Esophagus muscularis mucosa (tissue), 4 donors: Measurements from ENCODE around the gene MRPL55. TPM values are rescaled to one million over a fixed set of nuclear protein-coding genes. Genes with fewer than 3 reads are reported as not detected.

ENCODE experiments used
- DNase-seq: peaks from one replicate; pipeline ENCODE4 v3.0.0-alpha.2; 2017; ENCODE audit errors: extremely low spot score
- H3K27ac ChIP-seq, 4 donors: fragments of 200-600 bp; sonication (generic); replicated peaks in 1 of 4; 1 replicate in 3 of 4; 2 replicates in 1 of 4; pipeline ENCODE4 v1.5.1; 2016 to 2019; ENCODE audit warnings: mild to moderate bottlenecking in 1 of 4
- H3K27me3 ChIP-seq, 4 donors: fragments of 200-600 bp; sonication (generic); one replicate each; pipeline versions ENCODE4 v1.5.1 to v1.6.0; 2016 to 2019
- H3K36me3 ChIP-seq, 4 donors: fragments of 200-600 bp; sonication (generic); one replicate each; pipeline ENCODE4 v1.5.1; 2016 to 2019
- H3K4me1 ChIP-seq, 4 donors: fragments of 200-600 bp; sonication (generic); one replicate each; pipeline ENCODE4 v1.5.1; 2016 to 2019
- H3K4me3 ChIP-seq, 4 donors: fragments of 200-600 bp; sonication (generic); 1 replicate in 2 of 4; 2 replicates in 2 of 4; pipeline ENCODE4 v1.5.1; 2016 to 2019; ENCODE audit warnings: mild to moderate bottlenecking in 4 of 4, moderate library complexity in 1 of 4
- H3K9me3 ChIP-seq, 4 donors: fragments of 200-600 bp; sonication (generic); 1 replicate in 3 of 4; 2 replicates in 1 of 4; pipeline ENCODE4 v1.5.1; 2016 to 2019
- CTCF ChIP-seq, 3 experiments: fragments of 200-600 bp in 2 of 3; fragments of 450-650 bp in 1 of 3; sonication (generic) in 2 of 3; IDR thresholded peaks; one replicate each; pipeline ENCODE4 v1.5.1; 2017 to 2019; ENCODE audit warnings: antibody characterized with exemption in 3 of 3, mild to moderate bottlenecking in 2 of 3, moderate library complexity in 1 of 3
- EP300 ChIP-seq: sonication (generic); formaldehyde crosslinking; IDR thresholded peaks from one replicate; pipeline ENCODE4 v1.6.1; 2017; ENCODE audit warnings: antibody characterized with exemption
- POLR2A ChIP-seq: fragments of 450-650 bp; IDR thresholded peaks from one replicate; pipeline ENCODE4 v1.6.1; 2017; ENCODE audit warnings: antibody characterized with exemption, moderate library complexity, mild to moderate bottlenecking, low read depth
- POLR2AphosphoS5 ChIP-seq, 2 donors: sonication (generic); formaldehyde crosslinking; IDR thresholded peaks; one replicate each; pipeline ENCODE4 v1.6.1; 2017; ENCODE audit warnings: antibody characterized with exemption in 2 of 2
- WGBS: methylation state at CpG from one replicate; pipeline ENCODE4 v1.1.5; 2018; 5-methylcytosine and 5-hydroxymethylcytosine counted together
- intact Hi-C: fragments of 100-400 bp; cut with DNase I; formaldehyde crosslinking; loops from one replicate; pipeline ENCODE4 v1.15.1; 2023
- total RNA-seq, 4 donors: library from RNA; depleted of rRNA; stranded (reverse); fragments of >200 nt; gene quantifications; one replicate each; pipeline versions ENCODE4 v1.1.0 to v1.2.1, GENCODE V29; 2016

The MRPL55 gene
- total RNA-seq, 4 donors from 2014 or later: 52.3 to 64.9 (median 60.1) TPM

DNA sequence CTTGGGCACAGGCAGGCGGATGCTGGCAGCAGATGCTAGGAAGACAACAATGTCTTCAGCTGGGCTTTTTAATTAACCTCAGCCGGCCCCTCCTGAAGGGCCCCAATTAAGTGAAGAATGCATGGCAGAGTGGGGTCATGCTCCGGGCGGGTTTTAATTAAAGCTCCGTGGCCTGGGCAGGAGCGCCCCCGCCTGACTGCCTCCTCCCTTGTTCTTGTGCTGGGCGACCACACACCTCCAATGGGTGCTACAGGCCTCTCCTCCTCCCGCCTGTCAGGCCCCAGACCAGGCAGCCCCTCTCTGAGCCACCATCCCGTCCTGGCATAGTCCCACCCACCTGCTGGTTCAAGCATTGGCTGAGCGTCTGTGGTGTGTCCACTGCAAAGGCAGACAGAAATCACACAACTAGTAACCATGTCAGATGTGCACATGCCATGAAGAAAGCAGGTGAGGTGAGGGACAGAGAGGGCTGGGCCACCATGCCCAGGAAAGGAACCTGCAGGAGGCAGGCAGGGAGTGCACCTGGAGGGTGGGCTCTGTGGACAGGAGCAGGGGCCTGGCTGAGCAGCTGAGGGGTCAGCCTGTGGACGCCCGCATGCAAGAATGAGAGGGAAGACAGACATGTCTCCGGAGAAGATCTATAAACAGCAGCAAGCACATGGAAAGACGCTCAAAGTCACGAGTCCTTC lies 35.1 kb downstream of the MRPL55 start:
- H3K36me3 ChIP-seq: no peaks in the 10 kb centered on the region
- peaks cover 0 to 41% (median 0%) of the 10 kb centered on the region in 4 donors for H3K27me3 ChIP-seq
- H3K4me1 ChIP-seq: no peaks in the 10 kb centered on the region
- no peak overlapping the region for H3K4me3 ChIP-seq
- DNase-seq: no peak
- intact Hi-C loops: loop anchor here (10.0 kb wide), 1 partner anchor 509 kb away; the partner anchor contains the start of gene ZNF678
- H3K27ac ChIP-seq: no peak overlapping the region
- WGBS: 43% methylated on average over 15 of the region's 16 CpGs
- H3K9me3 ChIP-seq: no peaks in the 10 kb centered on the region
- no peak for TF ChIP-seq CTCF (IDR thresholded peaks at IDR 0.05)
- TF ChIP-seq POLR2AphosphoS5 (IDR thresholded peaks at IDR 0.05): no peak
- TF ChIP-seq POLR2A: no peak
- TF ChIP-seq EP300: no peak

GRCh38 chr1:228073061-228073856 lies 35.8 kb downstream of the MRPL55 start:
- Histone ChIP-seq H3K9me3 (no peaks in the 10 kb centered on the region), H3K4me1 (no peaks in the 10 kb centered on the region), H3K36me3 (no peaks in the 10 kb centered on the region), H3K27me3 (peaks cover 0 to 49% (median 0%) of the 10 kb centered on the region in 4 donors), H3K4me3 (no peak overlapping the region), H3K27ac (no peak overlapping the region)
- TF ChIP-seq CTCF (IDR thresholded peaks at IDR 0.05) (no peak), POLR2A (no peak), POLR2AphosphoS5 (IDR thresholded peaks at IDR 0.05) (no peak), EP300 (no peak)
- no peak for DNase-seq
- 70% methylated on average over 12 of the region's 23 CpGs for WGBS
- intact Hi-C loops: loop anchor here (10.0 kb wide), 1 partner anchor 508 kb away; the partner anchor contains the start of gene ZNF678

GRCh38 chr1:228072658-228073043 lies 36.4 kb downstream of the MRPL55 start:
- WGBS: no CpG with 5 or more reads among the region's 5 CpGs
- intact Hi-C loops: loop anchor here (10.0 kb wide), 1 partner anchor 508 kb away; the partner anchor contains the start of gene ZNF678
- H3K27ac ChIP-seq: no peak overlapping the region
- H3K4me1 ChIP-seq: no peaks in the 10 kb centered on the region
- no peak for TF ChIP-seq POLR2A
- no peak for TF ChIP-seq CTCF (IDR thresholded peaks at IDR 0.05)
- TF ChIP-seq POLR2AphosphoS5 (IDR thresholded peaks at IDR 0.05): no peak
- TF ChIP-seq EP300: no peak
- peaks cover 0 to 55% (median 0%) of the 10 kb centered on the region in 4 donors for H3K27me3 ChIP-seq
- H3K9me3 ChIP-seq: no peaks in the 10 kb centered on the region
- H3K4me3 ChIP-seq: no peak overlapping the region
- no peak for DNase-seq
- no peaks in the 10 kb centered on the region for H3K36me3 ChIP-seq

DNA sequence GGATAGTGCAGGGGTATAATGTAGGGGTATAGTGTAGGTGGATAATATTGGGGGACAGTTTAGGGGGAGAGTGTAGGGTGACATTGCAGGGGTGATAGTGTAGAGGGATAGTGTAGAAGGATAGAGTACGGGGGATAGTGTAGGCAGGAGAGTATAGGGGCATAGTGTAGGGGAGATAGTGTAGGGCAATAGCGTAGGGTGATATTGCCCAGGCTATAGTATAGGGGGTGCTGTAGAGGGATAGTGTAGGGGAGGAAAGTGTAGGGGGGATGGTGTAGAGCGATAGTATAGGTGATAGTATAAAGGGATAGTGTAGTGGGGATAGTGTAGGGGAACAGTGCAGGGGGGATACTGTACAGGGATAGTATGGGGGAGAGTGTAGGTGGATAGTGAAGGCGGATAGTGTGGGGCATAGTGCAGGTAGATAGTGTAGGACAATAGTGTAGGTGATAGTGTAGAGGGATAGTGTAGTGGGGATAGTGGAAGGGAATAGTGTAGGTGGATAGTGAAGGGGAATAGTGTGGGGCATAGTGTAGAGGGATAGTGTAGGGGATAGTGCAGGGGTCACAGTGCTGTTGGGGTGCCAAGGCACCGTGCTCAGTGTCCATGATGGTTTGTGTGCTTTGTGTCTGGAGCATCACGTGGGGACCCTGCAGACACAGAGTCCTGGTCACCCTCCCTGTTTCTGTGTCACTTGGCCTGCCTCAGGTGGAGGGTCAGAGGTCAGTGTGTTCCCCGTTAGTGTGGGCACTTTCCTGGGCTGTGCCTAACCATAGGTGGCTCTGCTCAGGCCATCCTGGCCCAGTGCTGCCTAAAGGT lies 37.1 kb downstream of the MRPL55 start:
- H3K27me3 ChIP-seq: peaks cover 0 to 61% (median 2%) of the 10 kb centered on the region in 4 donors
- intact Hi-C loops: loop anchor here (10.0 kb wide), 1 partner anchor 507 kb away; the partner anchor contains the start of gene ZNF678
- H3K4me1 ChIP-seq: no peaks in the 10 kb centered on the region
- DNase-seq: no peak
- H3K27ac ChIP-seq: no peak overlapping the region
- no peaks in the 10 kb centered on the region for H3K9me3 ChIP-seq
- TF ChIP-seq POLR2A: no peak
- TF ChIP-seq EP300: no peak
- no peak for TF ChIP-seq POLR2AphosphoS5 (IDR thresholded peaks at IDR 0.05)
- no peak for TF ChIP-seq CTCF (IDR thresholded peaks at IDR 0.05)
- no peak overlapping the region for H3K4me3 ChIP-seq
- WGBS: 56% methylated on average over 7 of the region's 7 CpGs
- no peaks in the 10 kb centered on the region for H3K36me3 ChIP-seq
